ENCODE results near the gene LARGE2. TPM values are rescaled to one million over a fixed set of nuclear protein-coding genes. Genes with fewer than 3 reads are reported as not detected.

The LARGE2 gene
- total RNA-seq, 2 experiments from 2014 or later: 2.7 to 3.5 TPM

DNA sequence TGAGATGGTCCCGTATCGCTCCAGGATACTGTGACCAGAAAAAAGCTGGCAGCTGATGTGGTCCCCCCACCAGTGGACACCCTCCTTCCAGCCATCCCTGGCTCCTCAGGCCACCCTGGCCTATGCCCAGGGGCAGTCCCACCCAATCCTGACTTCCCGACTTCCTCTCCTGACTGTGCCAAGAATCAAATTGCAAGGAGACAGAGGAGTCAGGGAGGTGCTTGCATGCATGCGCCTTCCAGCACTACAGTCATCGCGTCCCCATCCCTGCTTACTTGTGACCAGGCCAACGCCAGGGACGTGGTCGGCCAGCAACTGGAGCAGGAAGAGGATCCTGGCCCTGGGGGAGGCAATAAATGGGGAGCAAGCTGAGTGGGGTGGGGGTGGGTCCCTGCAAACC is 11.8 kb upstream of the LARGE2 start:
- ChIA-PET CTCF (no interaction called here), POLR2A (no interaction called here)
- H3K27me3 Mint-ChIP-seq: no peaks in the 10 kb centered on the region
- H3K36me3 Mint-ChIP-seq (ENCODE audit: low read depth): peaks cover 47% of the 10 kb centered on the region
- peaks cover 18% of the 10 kb centered on the region for H3K4me1 ChIP-seq (ENCODE audit: insufficient read depth, low read length)
- intact Hi-C loops (cut with DNase I, micrococcal nuclease): loop anchor here in 1 of 2 experiments (10.0 kb wide), 1 partner anchor 766 kb away; the partner anchor contains the start of gene PRDM11
- H3K4me3 Mint-ChIP-seq: peak overlapping the region; percentile 18
- TF ChIP-seq, protein P1, sequence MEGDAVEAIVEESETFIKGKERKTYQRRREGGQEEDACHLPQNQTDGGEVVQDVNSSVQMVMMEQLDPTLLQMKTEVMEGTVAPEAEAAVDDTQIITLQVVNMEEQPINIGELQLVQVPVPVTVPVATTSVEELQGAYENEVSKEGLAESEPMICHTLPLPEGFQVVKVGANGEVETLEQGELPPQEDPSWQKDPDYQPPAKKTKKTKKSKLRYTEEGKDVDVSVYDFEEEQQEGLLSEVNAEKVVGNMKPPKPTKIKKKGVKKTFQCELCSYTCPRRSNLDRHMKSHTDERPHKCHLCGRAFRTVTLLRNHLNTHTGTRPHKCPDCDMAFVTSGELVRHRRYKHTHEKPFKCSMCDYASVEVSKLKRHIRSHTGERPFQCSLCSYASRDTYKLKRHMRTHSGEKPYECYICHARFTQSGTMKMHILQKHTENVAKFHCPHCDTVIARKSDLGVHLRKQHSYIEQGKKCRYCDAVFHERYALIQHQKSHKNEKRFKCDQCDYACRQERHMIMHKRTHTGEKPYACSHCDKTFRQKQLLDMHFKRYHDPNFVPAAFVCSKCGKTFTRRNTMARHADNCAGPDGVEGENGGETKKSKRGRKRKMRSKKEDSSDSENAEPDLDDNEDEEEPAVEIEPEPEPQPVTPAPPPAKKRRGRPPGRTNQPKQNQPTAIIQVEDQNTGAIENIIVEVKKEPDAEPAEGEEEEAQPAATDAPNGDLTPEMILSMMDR (IDR thresholded peaks at IDR 0.05): no peak
- H3K27ac Mint-ChIP-seq: no peak overlapping the region
- no peaks in the 10 kb centered on the region for H3K27me3 ChIP-seq (ENCODE audit: control insufficient read depth in 1 of 2, insufficient read depth in 2 of 2, low read length in 2 of 2)
- no peaks in the 10 kb centered on the region for H3K9me3 ChIP-seq (ENCODE audit: control insufficient read depth in 1 of 2, insufficient read depth in 1 of 2, low read length in 2 of 2)
- H3K4me1 Mint-ChIP-seq (ENCODE audit: low read depth): peaks cover 5% of the 10 kb centered on the region
- no peak for DNase-seq
- ATAC-seq (ENCODE audit: poor library complexity): no peak
- no peak overlapping the region for H3K27ac ChIP-seq (ENCODE audit: low read depth in 1 of 2, low read length in 2 of 2)
- H3K4me3 ChIP-seq (ENCODE audit: low read length): no peak overlapping the region
- H3K36me3 ChIP-seq (ENCODE audit: insufficient read depth, low read length): peaks cover 63% of the 10 kb centered on the region
- no peaks in the 10 kb centered on the region for H3K9me3 Mint-ChIP-seq

DNA sequence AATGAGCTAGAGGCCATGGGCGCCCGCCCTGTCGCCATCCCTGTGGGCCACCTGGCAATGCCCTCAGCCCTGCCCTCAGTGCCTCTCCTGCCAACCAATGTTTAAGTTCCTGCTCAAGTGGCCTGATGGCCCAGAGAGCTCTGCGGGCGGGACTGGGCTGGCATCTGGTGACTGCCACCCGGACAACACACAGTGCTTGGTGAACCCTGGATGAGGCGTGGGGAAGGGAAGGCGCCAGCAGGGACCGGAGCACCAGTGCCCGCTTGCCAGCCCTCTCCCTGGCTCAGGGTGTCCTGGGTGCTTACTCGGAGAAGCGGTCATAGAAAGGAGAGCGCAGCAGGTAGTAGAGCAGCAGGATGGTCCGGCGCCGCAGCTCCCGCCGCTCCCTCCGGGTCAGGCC is 8.9 kb upstream of the LARGE2 start:
- CTCF ChIA-PET: no interaction called here
- DNase-seq: no peak

DNA sequence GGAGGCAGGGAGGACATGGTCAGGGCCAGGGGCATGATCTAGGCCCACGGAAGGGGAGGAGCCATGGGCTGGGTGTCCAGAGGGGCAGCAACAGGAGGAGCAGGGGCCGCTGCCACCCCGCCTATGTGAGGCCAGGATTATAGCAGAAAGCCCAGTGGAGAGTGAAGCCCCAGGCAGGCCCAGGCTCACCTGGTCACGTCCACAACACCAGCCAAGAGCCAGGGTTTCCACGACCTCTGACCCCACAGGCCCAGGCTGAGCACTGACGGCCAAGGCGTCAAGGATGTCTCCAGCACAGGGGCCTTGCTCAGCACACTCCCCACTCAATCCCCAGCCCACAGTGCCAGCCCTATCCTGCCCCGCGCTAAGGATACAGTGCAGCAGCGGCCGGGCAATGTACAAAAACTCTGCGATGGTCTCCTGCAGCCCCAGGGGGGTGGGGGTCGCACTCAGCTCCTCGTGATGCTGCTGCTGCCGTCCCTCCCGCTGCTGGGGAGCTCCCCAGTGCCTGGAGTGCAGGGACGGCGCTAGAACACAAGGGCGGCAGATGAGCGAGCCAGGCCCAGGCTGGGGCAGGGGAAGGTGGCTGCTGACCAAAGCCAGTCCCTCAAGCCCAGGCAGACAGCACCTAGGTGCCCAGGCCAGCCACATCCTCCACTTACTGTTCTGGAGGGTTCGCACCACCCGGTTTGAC is 8.4 kb upstream of the LARGE2 start:
- Histone ChIP-seq H3K4me3 (ENCODE audit: low read length) (no peak overlapping the region), H3K27me3 (ENCODE audit: control insufficient read depth in 1 of 2, insufficient read depth in 2 of 2, low read length in 2 of 2) (no peaks in the 10 kb centered on the region), H3K4me1 (ENCODE audit: insufficient read depth, low read length) (peaks cover 40% of the 10 kb centered on the region), H3K27ac (ENCODE audit: low read depth in 1 of 2, low read length in 2 of 2) (no peak overlapping the region), H3K9me3 (ENCODE audit: control insufficient read depth in 1 of 2, insufficient read depth in 1 of 2, low read length in 2 of 2) (no peaks in the 10 kb centered on the region), H3K36me3 (ENCODE audit: insufficient read depth, low read length) (peaks cover 67% of the 10 kb centered on the region)
- H3K27me3 Mint-ChIP-seq: no peaks in the 10 kb centered on the region
- H3K4me3 Mint-ChIP-seq: peak overlapping the region; percentile 48
- H3K27ac Mint-ChIP-seq: no peak overlapping the region
- POLR2A ChIA-PET: interaction anchor here (0.9 kb wide), 1 partner anchor 67 kb away, joined by 3 read pairs; no protein-coding TSS in a partner anchor
- peaks cover 29% of the 10 kb centered on the region for H3K4me1 Mint-ChIP-seq (ENCODE audit: low read depth)
- peaks cover 65% of the 10 kb centered on the region for H3K36me3 Mint-ChIP-seq (ENCODE audit: low read depth)
- TF ChIP-seq, protein P1 (IDR thresholded peaks at IDR 0.05): no peak
- no peaks in the 10 kb centered on the region for H3K9me3 Mint-ChIP-seq
- CTCF ChIA-PET: no interaction called here
- no peak for DNase-seq
- intact Hi-C loops (cut with DNase I, micrococcal nuclease): loop anchor here in 1 of 2 experiments (10.0 kb wide), 1 partner anchor 769 kb away; the partner anchor contains the start of gene PRDM11
- no peak for ATAC-seq (ENCODE audit: poor library complexity)

More for the DNA sequence above, 8.9 kb upstream of the LARGE2 start:
- H3K9me3 ChIP-seq (ENCODE audit: control insufficient read depth in 1 of 2, insufficient read depth in 1 of 2, low read length in 2 of 2): no peaks in the 10 kb centered on the region
- H3K4me1 ChIP-seq (ENCODE audit: insufficient read depth, low read length): peaks cover 34% of the 10 kb centered on the region
- H3K27ac ChIP-seq (ENCODE audit: low read depth in 1 of 2, low read length in 2 of 2): no peak overlapping the region
- ATAC-seq (ENCODE audit: poor library complexity): no peak
- H3K4me3 ChIP-seq (ENCODE audit: low read length): no peak overlapping the region
- Mint-ChIP-seq H3K4me1 (ENCODE audit: low read depth) (peaks cover 25% of the 10 kb centered on the region), H3K4me3 (no peak overlapping the region), H3K36me3 (ENCODE audit: low read depth) (peaks cover 65% of the 10 kb centered on the region), H3K9me3 (no peaks in the 10 kb centered on the region), H3K27me3 (no peaks in the 10 kb centered on the region), H3K27ac (no peak overlapping the region)
- POLR2A ChIA-PET: interaction anchor here (0.9 kb wide), 1 partner anchor 67 kb away, joined by 3 read pairs; no protein-coding TSS in a partner anchor
- intact Hi-C loops (cut with DNase I, micrococcal nuclease): loop anchor here in 1 of 2 experiments (10.0 kb wide), 1 partner anchor 769 kb away; the partner anchor contains the start of gene PRDM11
- H3K36me3 ChIP-seq (ENCODE audit: insufficient read depth, low read length): peaks cover 71% of the 10 kb centered on the region
- H3K27me3 ChIP-seq (ENCODE audit: control insufficient read depth in 1 of 2, insufficient read depth in 2 of 2, low read length in 2 of 2): no peaks in the 10 kb centered on the region
- TF ChIP-seq, protein P1 (IDR thresholded peaks at IDR 0.05): no peak

Data from CD4-positive, alpha-beta T cell (primary cell).